KOPT-K1 (cell line): ENCODE results near the gene GRK3.
"Not testable (repeated sequence)": the region's sequence is repeated elsewhere in the genome, so short reads cannot be mapped to it uniquely, and the experiment has no call there.

Source experiments
- H3K27ac ChIP-seq: fragments of 200-600 bp; sonication (generic); 2 replicates; pipeline ENCODE4 v1.5.1; 2016; ENCODE audit warnings: antibody characterized with exemption, mild to moderate bottlenecking, low read depth, low read length; ENCODE audit not compliant: poor library complexity, severe bottlenecking
- H3K36me3 ChIP-seq: fragments of 200-600 bp; sonication (generic); 2 replicates; pipeline ENCODE4 v1.5.1; 2017; ENCODE audit warnings: antibody characterized with exemption, mild to moderate bottlenecking, low read length, moderate library complexity; ENCODE audit not compliant: insufficient read depth
- H3K9me3 ChIP-seq: fragments of 200-600 bp; sonication (generic); 2 replicates; pipeline ENCODE4 v1.5.1; 2017; ENCODE audit warnings: antibody characterized with exemption, low read length, mild to moderate bottlenecking; ENCODE audit not compliant: insufficient read depth, poor library complexity, severe bottlenecking

The GRK3 gene

DNA sequence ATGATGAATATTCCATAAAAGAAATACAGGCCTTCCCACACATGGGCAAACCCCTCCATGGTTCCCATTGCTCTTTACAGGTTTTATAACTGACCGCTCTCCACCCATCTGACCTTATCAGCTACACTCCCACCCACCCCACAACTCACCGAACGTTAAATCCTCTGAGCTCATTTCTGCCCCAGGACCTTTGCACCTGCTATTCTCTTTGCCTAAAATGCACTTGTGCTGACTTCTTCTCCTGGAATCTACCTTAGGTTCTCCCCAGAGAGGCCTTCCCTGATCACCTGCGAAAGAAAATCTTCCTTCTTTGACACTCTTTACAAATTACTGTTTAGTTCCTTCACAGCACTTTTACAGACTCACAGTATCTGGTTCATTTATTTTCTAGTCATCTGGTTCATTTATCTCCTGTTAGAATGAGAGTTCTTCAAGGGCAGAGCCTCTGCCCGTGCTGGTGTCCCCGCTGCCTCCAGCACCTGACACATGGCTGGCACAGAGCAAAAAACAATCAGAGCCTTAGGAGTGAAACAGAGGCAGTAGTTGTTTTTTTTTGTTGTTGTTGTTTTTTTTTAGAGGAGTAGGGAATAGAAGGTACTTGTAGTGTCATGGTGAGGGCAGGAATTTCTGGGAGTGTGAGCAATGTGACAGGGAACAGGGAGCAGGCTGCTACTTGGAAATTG lies 21.6 kb upstream of the GRK3 start:
- Histone ChIP-seq H3K27ac (no peak overlapping the region), H3K36me3 (no peaks in the 10 kb centered on the region), H3K9me3 (no peaks in the 10 kb centered on the region)

DNA sequence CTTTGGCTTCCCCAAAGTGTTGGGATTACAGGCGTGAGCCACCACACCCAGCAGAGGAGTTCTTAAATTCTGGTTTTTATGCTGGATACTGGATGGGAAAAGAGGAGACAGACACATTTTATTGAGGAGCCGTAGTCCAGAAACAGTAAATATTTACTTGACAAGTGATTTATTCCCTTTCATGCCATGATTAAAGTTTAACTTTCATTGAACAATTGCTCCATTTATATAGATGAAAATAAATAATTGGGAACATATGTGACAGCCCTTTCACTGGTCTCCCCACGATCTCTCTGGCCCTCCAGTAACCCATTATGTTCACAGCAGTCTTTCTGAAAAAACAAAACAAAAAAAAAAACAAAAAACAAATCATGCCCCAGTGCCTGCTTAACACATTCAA lies 19.3 kb upstream of the GRK3 start:
- peak overlapping the region; percentile 63 for H3K27ac ChIP-seq
- H3K9me3 ChIP-seq, result no peaks in the 10 kb centered on the region
- H3K36me3 ChIP-seq, result no peaks in the 10 kb centered on the region

DNA sequence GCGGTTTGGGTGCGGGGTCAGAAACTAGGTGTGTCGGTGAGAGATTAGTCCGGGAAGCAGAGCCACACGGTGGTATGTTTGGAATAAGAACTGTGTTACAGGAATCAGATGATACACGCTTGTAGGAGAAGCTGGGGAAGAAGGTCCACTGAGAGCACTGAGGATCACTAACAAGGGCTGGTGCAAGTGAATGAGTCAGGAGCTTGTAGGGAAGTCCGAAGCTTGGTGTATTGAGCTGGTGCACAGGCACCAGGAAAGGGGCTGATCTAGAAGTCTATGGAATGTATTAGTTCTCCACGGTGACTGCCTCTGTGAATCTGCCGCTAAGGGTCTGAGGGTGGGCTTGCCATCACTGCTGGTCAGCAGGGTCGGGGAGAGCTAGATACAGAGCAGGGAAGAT lies 18.8 kb upstream of the GRK3 start:
- Histone ChIP-seq H3K36me3 (no peaks in the 10 kb centered on the region), H3K9me3 (peaks cover under 1% of the 10 kb centered on the region), H3K27ac (peak overlapping the region; percentile 40)

DNA sequence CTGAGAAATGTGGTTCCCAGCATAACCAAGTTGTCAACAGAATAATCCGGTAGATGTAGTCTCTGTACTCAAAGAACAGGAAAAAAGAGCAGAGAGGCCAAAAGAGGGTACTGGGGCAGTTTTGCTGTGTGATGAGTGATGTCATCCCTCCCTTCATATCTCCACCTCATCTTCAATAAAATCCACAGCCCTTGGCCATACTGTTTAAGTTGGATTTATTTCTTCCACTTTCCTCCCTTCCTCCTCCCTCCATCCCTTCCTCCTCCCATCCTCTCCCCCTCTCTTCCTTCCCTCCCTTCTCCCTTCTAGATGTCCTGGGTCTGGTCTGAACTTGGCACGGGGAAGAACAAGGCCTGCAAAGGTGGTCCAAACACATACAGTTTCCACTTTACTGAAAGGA lies 18.2 kb upstream of the GRK3 start:
- H3K36me3 ChIP-seq, result no peaks in the 10 kb centered on the region
- peaks cover 3% of the 10 kb centered on the region for H3K9me3 ChIP-seq
- peak overlapping the region; percentile 40 for H3K27ac ChIP-seq

DNA sequence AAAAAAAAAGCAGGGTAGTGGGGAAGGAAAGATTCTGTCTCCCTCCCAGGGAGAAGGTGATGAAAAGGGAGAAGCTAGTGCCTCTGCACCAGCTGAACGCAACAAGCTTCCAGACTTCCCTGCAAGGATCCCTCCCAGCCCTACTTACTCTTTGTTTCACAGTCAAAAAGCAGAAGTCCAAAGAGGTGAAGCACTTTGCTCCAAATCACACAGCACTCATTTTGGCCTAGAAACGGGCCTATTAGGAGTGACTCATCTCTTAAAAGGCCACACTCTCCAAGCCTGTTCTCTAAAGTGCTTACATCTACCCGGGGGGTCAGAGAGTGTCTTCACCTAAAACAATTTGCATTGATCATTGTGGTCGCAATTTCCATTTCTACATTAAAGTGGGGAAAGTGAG lies 17.7 kb upstream of the GRK3 start:
- Histone ChIP-seq H3K27ac (peak overlapping the region; percentile 40), H3K9me3 (peaks cover 3% of the 10 kb centered on the region), H3K36me3 (no peaks in the 10 kb centered on the region)

DNA sequence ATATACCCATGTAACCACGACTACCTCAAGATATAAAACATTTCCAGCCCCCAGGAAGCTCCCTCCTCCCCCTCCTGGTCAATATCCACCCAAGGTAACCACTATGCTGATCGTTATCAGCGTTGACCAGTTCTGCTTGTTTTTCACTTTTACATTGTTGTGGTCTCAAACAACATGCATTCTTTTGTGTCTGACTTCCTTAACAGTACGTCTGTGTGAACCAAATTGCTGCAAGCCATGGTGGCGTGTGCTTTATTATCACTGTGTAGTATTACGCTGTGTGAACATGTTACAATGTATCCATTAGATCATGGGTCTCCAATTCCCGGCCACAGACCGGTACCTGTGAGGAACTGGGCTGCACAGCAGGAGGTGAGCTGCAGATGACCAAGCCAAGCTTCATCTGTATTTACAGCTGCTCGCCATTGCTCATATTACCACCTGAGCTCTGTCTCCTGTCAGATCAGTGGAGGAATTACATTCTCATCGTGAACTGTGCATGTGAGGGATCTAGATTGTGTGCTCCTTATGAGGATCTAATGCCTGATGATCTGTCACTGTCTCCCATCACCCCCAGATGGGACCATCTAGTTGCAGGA lies 15.5 kb upstream of the GRK3 start:
- Histone ChIP-seq H3K36me3 (no peaks in the 10 kb centered on the region), H3K9me3 (peaks cover 3% of the 10 kb centered on the region), H3K27ac (no peak overlapping the region)

DNA sequence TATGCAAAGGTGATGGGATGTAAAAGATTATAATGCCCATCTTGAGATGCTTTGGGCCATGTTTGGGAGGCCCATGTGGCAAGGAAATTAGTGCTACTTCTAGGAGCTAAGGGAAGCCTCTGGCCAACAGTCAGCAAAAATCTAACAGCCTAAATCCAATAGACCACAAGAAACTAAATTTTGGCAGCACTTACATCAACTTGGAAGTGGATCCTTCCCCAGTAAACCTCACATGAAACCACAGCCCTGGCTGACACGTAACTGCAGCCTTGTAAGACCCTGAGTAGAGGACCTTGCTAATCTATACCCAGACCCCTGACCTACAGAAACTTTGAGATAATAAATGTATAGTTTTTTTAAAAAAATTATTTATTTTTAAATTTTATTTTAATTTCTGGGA lies 13.1 kb upstream of the GRK3 start:
- H3K27ac ChIP-seq, result no peak overlapping the region
- H3K9me3 ChIP-seq, result peaks cover 3% of the 10 kb centered on the region
- H3K36me3 ChIP-seq, result no peaks in the 10 kb centered on the region

DNA sequence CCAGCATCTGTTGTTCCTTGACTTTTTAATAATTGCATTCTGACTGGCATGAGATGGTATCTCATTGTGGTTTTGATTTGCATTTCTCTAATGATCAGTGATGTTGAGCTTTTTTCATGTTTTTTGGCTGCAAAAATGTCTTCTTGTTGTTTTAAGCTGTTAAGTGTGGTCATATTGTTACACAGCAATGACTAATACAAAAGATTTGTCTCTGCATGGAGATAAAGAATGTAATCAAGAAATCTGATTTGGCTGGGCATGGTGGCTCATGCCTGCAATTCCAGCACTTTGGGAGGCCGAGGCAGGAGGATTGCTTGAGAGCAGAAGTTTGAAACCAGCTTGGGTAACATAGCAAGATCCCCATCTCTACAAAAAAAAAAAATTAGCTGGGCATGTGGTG lies 12.1 kb upstream of the GRK3 start:
- not testable (repeated sequence) for H3K9me3 ChIP-seq, H3K27ac ChIP-seq, H3K36me3 ChIP-seq

DNA sequence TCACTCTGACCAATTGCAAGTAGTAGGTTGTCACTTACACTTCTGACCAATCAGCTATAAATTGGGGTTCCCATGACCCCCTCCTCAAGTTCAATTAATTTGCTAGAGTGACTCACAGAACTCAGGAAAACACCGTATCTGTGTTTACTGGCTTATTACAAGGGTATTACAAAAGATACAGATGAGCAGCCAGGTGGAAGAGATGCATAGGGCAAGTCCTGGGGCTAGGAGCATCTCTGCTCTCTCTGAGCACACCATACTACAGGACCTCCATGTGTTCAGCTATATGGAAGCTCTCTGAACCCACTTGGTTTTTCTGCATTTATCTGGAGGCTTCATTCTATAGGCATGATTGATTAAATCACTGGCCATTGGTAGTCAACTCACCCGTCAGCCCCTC lies 11.3 kb upstream of the GRK3 start:
- H3K27ac ChIP-seq, result no peak overlapping the region
- H3K36me3 ChIP-seq, result no peaks in the 10 kb centered on the region
- peaks cover 3% of the 10 kb centered on the region for H3K9me3 ChIP-seq

DNA sequence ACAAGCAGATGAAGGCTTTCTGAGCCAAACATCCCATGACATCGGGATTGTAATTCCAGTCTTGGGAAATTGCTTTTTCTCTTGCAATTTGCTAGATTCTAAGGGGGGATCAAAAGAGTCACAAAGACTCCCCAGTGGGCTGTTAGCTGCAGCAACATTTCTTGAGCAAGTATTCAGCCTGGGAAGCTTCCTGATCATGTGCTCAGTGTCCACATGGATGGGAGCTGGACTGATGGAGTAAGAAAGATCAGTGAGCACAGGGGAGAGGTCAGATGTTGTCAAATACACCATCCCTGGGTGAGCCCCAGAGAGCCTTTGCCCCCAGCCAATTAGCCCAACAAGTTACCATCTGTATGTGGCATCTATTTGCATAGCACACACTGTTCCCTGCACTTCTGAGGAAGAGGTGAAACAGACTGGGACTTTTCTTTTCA lies 10.2 kb upstream of the GRK3 start:
- Histone ChIP-seq H3K36me3 (no peaks in the 10 kb centered on the region), H3K27ac (no peak overlapping the region), H3K9me3 (peaks cover 3% of the 10 kb centered on the region)

DNA sequence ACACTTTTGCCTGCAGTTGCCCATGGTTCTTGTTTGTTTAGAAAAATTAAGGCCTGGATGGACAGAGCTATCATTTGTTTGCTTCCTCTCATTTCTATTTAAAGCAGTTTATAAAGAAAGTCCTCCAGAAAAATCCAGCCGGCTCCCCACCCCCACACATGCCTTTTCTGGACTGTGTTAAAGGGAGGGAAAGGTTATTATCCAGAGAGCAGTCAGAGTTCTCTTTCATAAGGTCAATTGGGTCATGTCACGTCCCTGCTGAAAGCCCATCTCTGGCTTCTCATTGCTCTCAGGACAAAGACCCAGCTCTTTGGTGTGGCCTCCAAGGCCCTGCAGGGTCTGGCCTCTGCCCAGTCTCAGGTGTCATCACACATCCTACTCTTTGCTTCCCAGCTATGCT lies 9.8 kb upstream of the GRK3 start:
- no peak overlapping the region for H3K27ac ChIP-seq
- H3K9me3 ChIP-seq, result peaks cover 3% of the 10 kb centered on the region
- no peaks in the 10 kb centered on the region for H3K36me3 ChIP-seq

DNA sequence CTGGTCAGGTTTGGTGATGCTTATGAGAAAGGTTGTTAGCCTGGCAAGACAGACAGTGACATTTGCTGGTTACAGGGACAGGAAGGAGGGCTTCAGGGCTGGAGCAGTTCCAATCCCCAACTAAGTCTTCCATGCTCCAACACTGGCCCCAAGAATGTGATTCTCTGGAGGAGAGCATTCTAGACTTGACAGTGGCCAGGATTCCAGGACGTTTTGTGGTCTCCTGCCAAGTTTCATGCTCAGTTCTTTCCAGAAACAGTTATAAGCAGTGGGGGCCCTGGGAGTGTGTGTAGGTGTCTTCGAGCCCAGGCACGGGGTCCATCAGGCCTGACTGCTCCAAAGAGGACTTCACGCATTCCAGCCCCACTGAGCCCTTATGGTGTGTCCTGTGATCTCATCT lies 8.9 kb upstream of the GRK3 start:
- Histone ChIP-seq H3K9me3 (peaks cover 3% of the 10 kb centered on the region), H3K36me3 (no peaks in the 10 kb centered on the region), H3K27ac (no peak overlapping the region)

DNA sequence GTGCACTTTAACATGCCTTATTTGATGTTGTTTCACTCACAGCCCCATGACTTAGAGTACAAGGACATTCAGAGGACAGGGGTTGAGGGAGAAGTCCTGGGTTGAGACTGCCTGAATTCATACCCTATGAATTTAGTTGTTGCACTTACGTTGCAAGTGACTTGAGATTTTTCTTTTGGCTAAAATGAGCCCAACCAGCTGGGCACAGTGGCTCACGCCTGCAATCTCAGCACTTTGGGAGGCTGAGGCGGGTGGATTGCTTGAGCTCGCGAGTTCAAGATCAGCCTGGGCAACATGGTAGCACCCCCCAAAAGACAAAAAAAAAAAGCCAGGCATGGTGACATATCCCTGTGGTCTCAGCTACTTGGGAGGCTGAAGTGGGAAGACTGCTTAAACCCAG lies 7.3 kb upstream of the GRK3 start:
- Histone ChIP-seq H3K36me3 (no peaks in the 10 kb centered on the region), H3K27ac (no peak overlapping the region), H3K9me3 (no peaks in the 10 kb centered on the region)

DNA sequence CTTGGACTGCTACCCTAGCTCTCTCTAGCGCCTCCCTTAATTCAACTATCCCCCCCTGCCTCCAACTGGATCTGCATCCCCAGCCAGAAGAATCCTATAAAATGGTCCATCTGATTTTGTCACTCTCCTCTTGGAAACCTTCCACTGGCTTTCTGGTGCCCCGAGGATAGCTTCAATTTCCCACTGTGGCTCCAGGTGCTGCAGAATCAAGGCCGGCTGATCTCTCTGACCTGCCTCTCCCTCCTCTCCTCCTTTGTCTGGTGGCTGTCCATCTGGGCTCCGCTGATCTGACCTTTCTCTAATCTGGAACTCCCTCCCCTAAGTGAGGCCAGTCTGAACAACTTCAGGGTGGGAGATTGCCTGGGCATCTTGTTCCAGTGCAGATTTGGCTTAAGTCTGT lies 6.1 kb upstream of the GRK3 start:
- peak overlapping the region; percentile 37 for H3K27ac ChIP-seq

DNA sequence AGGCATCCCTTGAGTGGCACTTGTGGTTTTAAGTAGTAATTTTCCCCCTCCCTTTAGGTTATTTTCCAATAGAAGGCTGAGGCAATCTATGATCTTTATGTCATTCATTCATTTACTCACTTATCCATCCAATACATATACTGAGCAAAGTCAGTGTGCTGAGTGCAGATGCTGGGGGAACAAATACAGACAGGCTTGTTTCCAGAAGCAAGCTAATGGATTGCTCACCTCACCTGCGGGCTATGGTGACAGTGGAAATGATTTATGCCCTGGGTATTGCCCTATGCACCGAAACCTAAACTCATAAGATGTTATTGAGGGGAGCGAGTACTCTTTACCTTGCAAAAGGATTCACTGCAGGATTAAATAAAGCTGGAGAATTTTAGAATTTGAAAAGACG lies 4.6 kb upstream of the GRK3 start:
- peak overlapping the region; percentile 37 for H3K27ac ChIP-seq
- not testable (repeated sequence) for H3K9me3 ChIP-seq, H3K36me3 ChIP-seq

More for the DNA sequence above, 6.1 kb upstream of the GRK3 start:
- H3K9me3 ChIP-seq, result no peaks in the 10 kb centered on the region
- no peaks in the 10 kb centered on the region for H3K36me3 ChIP-seq

DNA sequence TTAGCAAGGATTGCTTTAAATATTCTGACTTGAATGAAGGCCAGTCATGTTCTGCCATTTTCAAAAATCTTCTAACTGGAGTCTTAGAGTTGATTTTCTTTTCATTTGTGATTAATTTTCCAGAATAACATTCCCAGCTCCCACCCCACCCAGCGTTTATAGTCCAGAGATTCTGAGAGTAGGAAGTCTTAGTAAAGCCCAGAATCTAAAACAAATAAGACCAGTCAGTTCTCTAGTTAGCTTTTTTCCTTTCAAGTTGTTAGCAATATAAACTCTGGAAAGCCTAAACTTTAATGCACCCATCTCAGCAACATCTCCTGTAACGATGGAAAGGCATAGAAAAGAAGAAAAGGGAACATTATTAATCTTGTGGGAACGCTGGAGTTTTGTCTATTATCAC lies 3.3 kb upstream of the GRK3 start:
- H3K9me3 ChIP-seq, H3K36me3 ChIP-seq, H3K27ac ChIP-seq: not testable (repeated sequence)
